HL-60 (cell line): ENCODE results near the gene BAZ2B.

Experiments
- GABPA ChIP-seq: IDR thresholded peaks from 2 replicates; pipeline ENCODE4 v1.6.1; 2012; ENCODE audit warnings: low read depth
- POLR2AphosphoS5 ChIP-seq: IDR thresholded peaks from 2 replicates; pipeline ENCODE4 v1.6.1; 2012; ENCODE audit warnings: low read depth
- REST ChIP-seq: IDR thresholded peaks from 2 replicates; pipeline ENCODE4 v1.6.1; 2012; ENCODE audit warnings: low read depth; ENCODE audit not compliant: insufficient replicate concordance
- TF ChIP-seq, protein P1 (sequence below): IDR thresholded peaks from one replicate; pipeline ENCODE4 v1.5.1; 2011; ENCODE audit warnings: low read length, control low read depth, inconsistent platforms; ENCODE audit not compliant: insufficient read depth

DNA sequence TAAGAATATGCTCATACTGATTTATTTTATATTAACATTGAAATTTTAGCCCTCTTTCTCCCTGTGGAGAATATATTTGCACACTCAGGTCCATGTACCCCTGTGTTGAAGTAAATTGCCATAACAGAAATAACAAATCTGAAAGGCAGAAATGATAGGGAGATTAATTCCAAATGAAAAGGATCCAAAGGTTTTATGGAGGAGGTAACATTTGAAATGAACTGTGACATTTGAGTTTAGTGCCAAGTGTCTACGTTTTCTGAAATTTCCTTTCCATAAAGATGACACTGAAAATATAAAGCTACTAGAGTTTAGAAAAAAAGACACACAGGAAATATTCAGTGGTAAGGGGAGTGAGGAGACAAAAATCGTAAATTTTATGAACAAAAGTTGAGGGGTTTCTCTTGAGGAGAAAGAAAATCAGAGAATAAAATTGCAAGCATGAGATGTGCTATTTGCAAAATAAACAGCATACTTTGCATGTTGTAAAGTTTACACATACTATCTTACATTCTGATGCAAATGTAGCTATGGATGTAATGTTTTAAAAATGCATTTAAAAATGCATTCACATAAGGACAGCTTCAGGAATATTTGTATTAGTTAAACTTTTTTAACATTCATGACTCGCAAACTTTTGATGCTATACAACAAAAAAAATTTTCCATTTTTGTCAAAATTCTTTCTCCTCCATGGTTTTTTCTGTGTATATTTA lies 69.5 kb downstream of the BAZ2B start:
- TF ChIP-seq, protein P1, sequence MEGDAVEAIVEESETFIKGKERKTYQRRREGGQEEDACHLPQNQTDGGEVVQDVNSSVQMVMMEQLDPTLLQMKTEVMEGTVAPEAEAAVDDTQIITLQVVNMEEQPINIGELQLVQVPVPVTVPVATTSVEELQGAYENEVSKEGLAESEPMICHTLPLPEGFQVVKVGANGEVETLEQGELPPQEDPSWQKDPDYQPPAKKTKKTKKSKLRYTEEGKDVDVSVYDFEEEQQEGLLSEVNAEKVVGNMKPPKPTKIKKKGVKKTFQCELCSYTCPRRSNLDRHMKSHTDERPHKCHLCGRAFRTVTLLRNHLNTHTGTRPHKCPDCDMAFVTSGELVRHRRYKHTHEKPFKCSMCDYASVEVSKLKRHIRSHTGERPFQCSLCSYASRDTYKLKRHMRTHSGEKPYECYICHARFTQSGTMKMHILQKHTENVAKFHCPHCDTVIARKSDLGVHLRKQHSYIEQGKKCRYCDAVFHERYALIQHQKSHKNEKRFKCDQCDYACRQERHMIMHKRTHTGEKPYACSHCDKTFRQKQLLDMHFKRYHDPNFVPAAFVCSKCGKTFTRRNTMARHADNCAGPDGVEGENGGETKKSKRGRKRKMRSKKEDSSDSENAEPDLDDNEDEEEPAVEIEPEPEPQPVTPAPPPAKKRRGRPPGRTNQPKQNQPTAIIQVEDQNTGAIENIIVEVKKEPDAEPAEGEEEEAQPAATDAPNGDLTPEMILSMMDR: no peak
- TF ChIP-seq GABPA (no peak), REST (no peak), POLR2AphosphoS5 (no peak)
